K562 (cell line): Measurements from ENCODE around the gene RASGEF1C. TPM values are rescaled to one million over a fixed set of nuclear protein-coding genes. Genes with fewer than 3 reads are reported as not detected.

Experiments used
- CREB3L1 ChIP-seq: fragments of 450-650 bp; IDR thresholded peaks from 2 replicates; pipeline ENCODE4 v1.6.1; 2014; ENCODE audit warnings: low read depth, mild to moderate bottlenecking, moderate library complexity, borderline replicate concordance
- E2F3 ChIP-seq: fragments of 250-450 bp; sonication (Bioruptor Pico); IDR thresholded peaks from 2 replicates; pipeline ENCODE4 v1.4.0; 2020; ENCODE audit warnings: mild to moderate bottlenecking
- EZH2 ChIP-seq: IDR thresholded peaks from 2 replicates; pipeline ENCODE4 v1.6.1; 2012; ENCODE audit warnings: low read depth, mild to moderate bottlenecking, inconsistent platforms, low read length, borderline replicate concordance
- FIP1L1 ChIP-seq: fragments of 200-400 bp; formaldehyde crosslinking; IDR thresholded peaks from 2 replicates; pipeline ENCODE4 v1.6.1; 2018; ENCODE audit warnings: mild to moderate bottlenecking, low read depth, low read length; ENCODE audit not compliant: poor library complexity, severe bottlenecking
- GABPA ChIP-seq: fragments of 200-800 bp; sonication (Bioruptor generic); conservative IDR thresholded peaks from 2 replicates; pipeline ENCODE4 v1.6.1; 2016; ENCODE audit warnings: low read depth, missing genetic modification characterization, missing compliant biosample characterization
- KAT2B ChIP-seq: IDR thresholded peaks from one replicate; pipeline ENCODE4 v1.6.1; 2012; ENCODE audit warnings: low read depth, mild to moderate bottlenecking, control low read depth, inconsistent platforms, low read length, moderate library complexity
- KDM1A ChIP-seq, 2 experiments: fragments of 450-650 bp; IDR thresholded peaks; 2 replicates each; pipeline ENCODE4 v1.6.1; 2016; ENCODE audit warnings: mild to moderate bottlenecking in 2 of 2
- MAZ ChIP-seq, 2 experiments: fragments of 450-650 bp in 1 of 2; sonication (generic) in 1 of 2; formaldehyde crosslinking; IDR thresholded peaks in 1 of 2; conservative IDR thresholded peaks in 1 of 2; 2 replicates each; pipeline versions ENCODE4 v1.4.0 to v1.5.0; 2020; ENCODE audit warnings: mild to moderate bottlenecking in 1 of 2, missing genetic modification reagents in 1 of 2
- MTF1 ChIP-seq: fragments of 250-450 bp; sonication (Bioruptor Pico); IDR thresholded peaks from 2 replicates; pipeline ENCODE4 v1.9.0; 2021; ENCODE audit warnings: moderate library complexity, mild to moderate bottlenecking, inconsistent platforms, borderline replicate concordance
- POU5F1 ChIP-seq: fragments of 150-350 bp; IDR thresholded peaks from 2 replicates; pipeline ENCODE4 v1.6.1; 2014; ENCODE audit warnings: borderline replicate concordance, low read length, low read depth, mild to moderate bottlenecking; ENCODE audit not compliant: partially characterized antibody
- PYGO2 ChIP-seq: fragments of 450-650 bp; IDR thresholded peaks from 2 replicates; pipeline ENCODE4 v1.6.1; 2016; ENCODE audit warnings: mild to moderate bottlenecking, missing genetic modification characterization, moderate library complexity, missing compliant biosample characterization
- RFX7 ChIP-seq: fragments of 250-450 bp; sonication (Bioruptor Pico); IDR thresholded peaks from 2 replicates; pipeline ENCODE4 v1.5.1; 2021; ENCODE audit warnings: mild to moderate bottlenecking
- SIRT6 ChIP-seq: IDR thresholded peaks from one replicate; pipeline ENCODE4 v1.6.1; 2012; ENCODE audit warnings: low read depth, mild to moderate bottlenecking, control low read depth, inconsistent platforms, low read length, moderate library complexity
- TCF7 ChIP-seq: sonication (generic); IDR thresholded peaks from 2 replicates; pipeline ENCODE4 v1.6.1; 2016; ENCODE audit warnings: antibody characterized with exemption, borderline replicate concordance
- TEAD2 ChIP-seq: fragments of 450-650 bp; IDR thresholded peaks from 2 replicates; pipeline ENCODE4 v1.6.1; 2016; ENCODE audit warnings: missing genetic modification characterization, control low read depth, missing compliant biosample characterization
- TRIM24 ChIP-seq, 2 experiments: fragments of 450-650 bp; IDR thresholded peaks; 2 replicates each; pipeline ENCODE4 v1.6.1; 2016
- ZNF717 ChIP-seq: fragments of 250-450 bp; sonication (Bioruptor Pico); IDR thresholded peaks from 2 replicates; pipeline ENCODE4 v1.5.0; 2021
- ZNF780A ChIP-seq: fragments of 250-450 bp; sonication (Bioruptor Pico); IDR thresholded peaks from 2 replicates; pipeline ENCODE4 v1.5.0; 2021; ENCODE audit warnings: mild to moderate bottlenecking
- polyA plus RNA-seq, 8 experiments: library from polyadenylated mRNA; depleted of rRNA in 4 of 8; stranded (reverse) in 5 of 8; unstranded in 3 of 8; fragments of >200 nt; fragmentation: Nextera tagmentation in 2 of 8; fragmentation: Illumina TruSeq in 1 of 8; extraction: Ambion mirVana in 2 of 8; extraction: Trizol in 1 of 8; gene quantifications; 2 replicates each; pipeline versions ENCODE4 v1.2.1 to v1.2.3, GENCODE V29; 2011 to 2014; ENCODE audit warnings: inconsistent platforms in 1 of 8, missing spikeins in 1 of 8
- total RNA-seq, 7 experiments: library from RNA; depleted of rRNA in 6 of 7; stranded (reverse); fragments of >200 nt in 6 of 7; fragmentation: Illumina TruSeq in 2 of 7; extraction: Trizol in 2 of 7; gene quantifications; 2 replicates each; pipeline versions ENCODE4 v1.2.1 to v1.2.3, GENCODE V29; 2011 to 2021; ENCODE audit warnings: low replicate concordance in 1 of 7
- TF ChIP-seq, protein P1 (sequence below): fragments of 450-650 bp; conservative IDR thresholded peaks from 2 replicates; pipeline ENCODE4 v1.6.1; 2016; ENCODE audit warnings: missing genetic modification characterization, low read depth, mild to moderate bottlenecking, control low read depth, missing compliant biosample characterization
- TF ChIP-seq, protein P2 (sequence below): fragments of 250-450 bp; sonication (Bioruptor Pico); IDR thresholded peaks from 2 replicates; pipeline ENCODE4 v1.5.0; 2020; ENCODE audit warnings: mild to moderate bottlenecking
- TF ChIP-seq, protein P3 (sequence below): fragments of 250-450 bp; sonication (Bioruptor Pico); IDR thresholded peaks from 2 replicates; pipeline ENCODE4 v1.4.0; 2020; ENCODE audit warnings: mild to moderate bottlenecking, moderate library complexity

Gene RASGEF1C
- total and polyA plus RNA-seq, 9 of the 15 experiments (the other 6 are each of a cell fraction or from before 2014, with no cell fraction given): 0.04 to 1.1 (median 0.21) TPM; not detected in 4

- TF ChIP-seq, protein P1, sequence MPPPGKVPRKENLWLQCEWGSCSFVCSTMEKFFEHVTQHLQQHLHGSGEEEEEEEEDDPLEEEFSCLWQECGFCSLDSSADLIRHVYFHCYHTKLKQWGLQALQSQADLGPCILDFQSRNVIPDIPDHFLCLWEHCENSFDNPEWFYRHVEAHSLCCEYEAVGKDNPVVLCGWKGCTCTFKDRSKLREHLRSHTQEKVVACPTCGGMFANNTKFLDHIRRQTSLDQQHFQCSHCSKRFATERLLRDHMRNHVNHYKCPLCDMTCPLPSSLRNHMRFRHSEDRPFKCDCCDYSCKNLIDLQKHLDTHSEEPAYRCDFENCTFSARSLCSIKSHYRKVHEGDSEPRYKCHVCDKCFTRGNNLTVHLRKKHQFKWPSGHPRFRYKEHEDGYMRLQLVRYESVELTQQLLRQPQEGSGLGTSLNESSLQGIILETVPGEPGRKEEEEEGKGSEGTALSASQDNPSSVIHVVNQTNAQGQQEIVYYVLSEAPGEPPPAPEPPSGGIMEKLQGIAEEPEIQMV (tag): no peak
- TF ChIP-seq FIP1L1 (no peak), RFX7 (CRISPR knock-in tag) (no peak), KAT2B (no peak), GABPA (peak; percentile 81), SIRT6 (no peak), E2F3 (CRISPR knock-in tag) (no peak), TCF7 (peak; percentile 98), EZH2 (no peak), TEAD2 (tag) (no peak), ZNF780A (CRISPR knock-in tag) (no peak), KDM1A (IDR thresholded peaks at IDR 0.05) (peak; percentile 99), ZNF717 (CRISPR knock-in tag) (no peak), MTF1 (CRISPR knock-in tag) (no peak), POU5F1 (no peak), MAZ (CRISPR knock-in tag; conservative IDR thresholded peaks at IDR 0.05 in 1 of 2, IDR thresholded peaks at IDR 0.05 in 1 of 2) (peak; percentile 68 to 85), CREB3L1 (no peak; the same call in 1 of the 2 replicates), PYGO2 (tag) (peak; percentile 84), TRIM24 (IDR thresholded peaks at IDR 0.05) (peak; percentile 89 to 95)
- TF ChIP-seq, protein P2, sequence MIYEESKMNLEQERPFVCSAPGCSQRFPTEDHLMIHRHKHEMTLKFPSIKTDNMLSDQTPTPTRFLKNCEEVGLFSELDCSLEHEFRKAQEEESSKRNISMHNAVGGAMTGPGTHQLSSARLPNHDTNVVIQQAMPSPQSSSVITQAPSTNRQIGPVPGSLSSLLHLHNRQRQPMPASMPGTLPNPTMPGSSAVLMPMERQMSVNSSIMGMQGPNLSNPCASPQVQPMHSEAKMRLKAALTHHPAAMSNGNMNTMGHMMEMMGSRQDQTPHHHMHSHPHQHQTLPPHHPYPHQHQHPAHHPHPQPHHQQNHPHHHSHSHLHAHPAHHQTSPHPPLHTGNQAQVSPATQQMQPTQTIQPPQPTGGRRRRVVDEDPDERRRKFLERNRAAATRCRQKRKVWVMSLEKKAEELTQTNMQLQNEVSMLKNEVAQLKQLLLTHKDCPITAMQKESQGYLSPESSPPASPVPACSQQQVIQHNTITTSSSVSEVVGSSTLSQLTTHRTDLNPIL (CRISPR knock-in tag): no peak
- TF ChIP-seq, protein P3, sequence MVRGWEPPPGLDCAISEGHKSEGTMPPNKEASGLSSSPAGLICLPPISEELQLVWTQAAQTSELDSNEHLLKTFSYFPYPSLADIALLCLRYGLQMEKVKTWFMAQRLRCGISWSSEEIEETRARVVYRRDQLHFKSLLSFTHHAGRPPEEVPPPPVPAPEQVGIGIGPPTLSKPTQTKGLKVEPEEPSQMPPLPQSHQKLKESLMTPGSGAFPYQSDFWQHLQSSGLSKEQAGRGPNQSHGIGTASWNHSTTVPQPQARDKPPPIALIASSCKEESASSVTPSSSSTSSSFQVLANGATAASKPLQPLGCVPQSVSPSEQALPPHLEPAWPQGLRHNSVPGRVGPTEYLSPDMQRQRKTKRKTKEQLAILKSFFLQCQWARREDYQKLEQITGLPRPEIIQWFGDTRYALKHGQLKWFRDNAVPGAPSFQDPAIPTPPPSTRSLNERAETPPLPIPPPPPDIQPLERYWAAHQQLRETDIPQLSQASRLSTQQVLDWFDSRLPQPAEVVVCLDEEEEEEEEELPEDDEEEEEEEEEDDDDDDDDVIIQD: 0 out of 2 replicates have a peak, but pooled peaks have one; percentile 8
Measured at GRCh38 chr5:180093651-180094382, 115.2 kb downstream of the RASGEF1C start (continued).
